Right lobe of liver (tissue), 4 donors: Measurements from ENCODE around the gene SETD6.

Experiments
- POLR2A ChIP-seq: fragments of 450-650 bp; IDR thresholded peaks from one replicate; pipeline ENCODE4 v1.6.1; 2017; ENCODE audit warnings: antibody characterized with exemption, mild to moderate bottlenecking
- TF ChIP-seq, protein P1 (sequence below), 4 donors: fragments of 200-600 bp in 3 of 4; fragments of 450-650 bp in 1 of 4; IDR thresholded peaks; one replicate each; pipeline versions ENCODE4 v1.5.1 to v1.8.0; 2016 to 2022; ENCODE audit warnings: antibody characterized with exemption in 4 of 4, mild to moderate bottlenecking in 2 of 4
- donor health status: DM: no; HTN: no; CAD: no.
- donor health status: DM: no; HTN: no; CAD: no.
- donor health status: DM: no; HTN: yes; CAD: no.

DNA sequence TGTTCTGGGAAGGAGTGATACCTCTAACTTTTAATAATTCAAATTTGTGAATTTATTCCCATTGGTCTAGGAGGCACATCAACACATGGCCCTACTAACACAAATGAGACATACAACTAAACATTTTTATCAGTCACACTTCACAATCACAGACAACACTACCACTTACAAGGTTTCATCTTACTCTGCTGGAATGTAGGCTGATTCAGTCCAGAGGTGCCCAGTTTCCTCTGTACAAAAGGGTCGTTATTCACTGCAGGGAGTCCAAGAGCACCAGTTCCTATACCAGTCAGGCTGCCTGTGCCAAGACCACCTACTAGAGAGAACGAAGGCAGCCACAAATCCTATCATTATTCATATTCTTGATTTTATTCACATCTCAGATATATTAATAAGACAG lies 41.4 kb downstream of the SETD6 start:
- TF ChIP-seq, protein P1, sequence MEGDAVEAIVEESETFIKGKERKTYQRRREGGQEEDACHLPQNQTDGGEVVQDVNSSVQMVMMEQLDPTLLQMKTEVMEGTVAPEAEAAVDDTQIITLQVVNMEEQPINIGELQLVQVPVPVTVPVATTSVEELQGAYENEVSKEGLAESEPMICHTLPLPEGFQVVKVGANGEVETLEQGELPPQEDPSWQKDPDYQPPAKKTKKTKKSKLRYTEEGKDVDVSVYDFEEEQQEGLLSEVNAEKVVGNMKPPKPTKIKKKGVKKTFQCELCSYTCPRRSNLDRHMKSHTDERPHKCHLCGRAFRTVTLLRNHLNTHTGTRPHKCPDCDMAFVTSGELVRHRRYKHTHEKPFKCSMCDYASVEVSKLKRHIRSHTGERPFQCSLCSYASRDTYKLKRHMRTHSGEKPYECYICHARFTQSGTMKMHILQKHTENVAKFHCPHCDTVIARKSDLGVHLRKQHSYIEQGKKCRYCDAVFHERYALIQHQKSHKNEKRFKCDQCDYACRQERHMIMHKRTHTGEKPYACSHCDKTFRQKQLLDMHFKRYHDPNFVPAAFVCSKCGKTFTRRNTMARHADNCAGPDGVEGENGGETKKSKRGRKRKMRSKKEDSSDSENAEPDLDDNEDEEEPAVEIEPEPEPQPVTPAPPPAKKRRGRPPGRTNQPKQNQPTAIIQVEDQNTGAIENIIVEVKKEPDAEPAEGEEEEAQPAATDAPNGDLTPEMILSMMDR (IDR thresholded peaks at IDR 0.05) = no peak
- no peak for TF ChIP-seq POLR2A
